ENCODE results near the gene C1QTNF9.

Gene C1QTNF9

GRCh38 chr13:24290280-24290932 is 19.0 kb upstream of the C1QTNF9 start:
- no peaks in the 10 kb centered on the region for H3K36me3 ChIP-seq (ENCODE audit: low read length)
- no peaks in the 10 kb centered on the region for H3K9me2 ChIP-seq (replicated peaks; ENCODE audit: insufficient read depth, low read length)
- H3K27ac ChIP-seq (ENCODE audit: low read depth, low read length), result no peak overlapping the region
- H3K9ac ChIP-seq (ENCODE audit: low read length), result no peak overlapping the region
- no peaks in the 10 kb centered on the region for H3F3A ChIP-seq (ENCODE audit: insufficient read depth)
- H3K79me2 ChIP-seq (ENCODE audit: insufficient read depth, low read length), result no peaks in the 10 kb centered on the region
- no peak overlapping the region for H2AFZ ChIP-seq (ENCODE audit: low read depth, low read length, severe bottlenecking)
- H3K4me3 ChIP-seq (ENCODE audit: insufficient read depth, low read length, poor library complexity, severe bottlenecking), result no peak overlapping the region
- no peaks in the 10 kb centered on the region for H3K9me3 ChIP-seq (ENCODE audit: insufficient read depth, low read length)
- no peaks in the 10 kb centered on the region for H3K27me3 ChIP-seq (ENCODE audit: low read length)
- no peak for TF ChIP-seq CTCF (IDR thresholded peaks at IDR 0.05; ENCODE audit: insufficient read depth, low read length, poor library complexity, severe bottlenecking)
- no peak for TF ChIP-seq EZH2phosphoT487 (conservative IDR thresholded peaks at IDR 0.05; ENCODE audit: low read length)
- no peak overlapping the region for H3K4me2 ChIP-seq (ENCODE audit: low read depth, low read length, poor library complexity, severe bottlenecking)
- no peaks in the 10 kb centered on the region for H4K20me1 ChIP-seq (ENCODE audit: low read depth, low read length)

GRCh38 chr13:24292481-24292880 is 16.9 kb upstream of the C1QTNF9 start:
- H4K20me1 ChIP-seq (ENCODE audit: low read depth, low read length), result no peaks in the 10 kb centered on the region
- no peaks in the 10 kb centered on the region for H3K36me3 ChIP-seq (ENCODE audit: low read length)
- no peaks in the 10 kb centered on the region for H3F3A ChIP-seq (ENCODE audit: insufficient read depth)
- H3K9me3 ChIP-seq (ENCODE audit: insufficient read depth, low read length), result no peaks in the 10 kb centered on the region
- H3K4me2 ChIP-seq (ENCODE audit: low read depth, low read length, poor library complexity, severe bottlenecking), result no peak overlapping the region
- H2AFZ ChIP-seq (ENCODE audit: low read depth, low read length, severe bottlenecking), result no peak overlapping the region
- no peaks in the 10 kb centered on the region for H3K9me2 ChIP-seq (replicated peaks; ENCODE audit: insufficient read depth, low read length)
- H3K9ac ChIP-seq (ENCODE audit: low read length), result no peak overlapping the region
- no peak overlapping the region for H3K4me3 ChIP-seq (ENCODE audit: insufficient read depth, low read length, poor library complexity, severe bottlenecking)
- H3K27me3 ChIP-seq (ENCODE audit: low read length), result no peaks in the 10 kb centered on the region
- no peak for TF ChIP-seq EZH2phosphoT487 (conservative IDR thresholded peaks at IDR 0.05; ENCODE audit: low read length)
- TF ChIP-seq CTCF (IDR thresholded peaks at IDR 0.05; ENCODE audit: insufficient read depth, low read length, poor library complexity, severe bottlenecking), result no peak
- no peak overlapping the region for H3K27ac ChIP-seq (ENCODE audit: low read depth, low read length)
- H3K79me2 ChIP-seq (ENCODE audit: insufficient read depth, low read length), result no peaks in the 10 kb centered on the region

GRCh38 chr13:24293746-24294145 is 15.6 kb upstream of the C1QTNF9 start:
- Histone ChIP-seq H2AFZ (ENCODE audit: low read depth, low read length, severe bottlenecking) (no peak overlapping the region), H3K79me2 (ENCODE audit: insufficient read depth, low read length) (no peaks in the 10 kb centered on the region), H3F3A (ENCODE audit: insufficient read depth) (no peaks in the 10 kb centered on the region), H4K20me1 (ENCODE audit: low read depth, low read length) (no peaks in the 10 kb centered on the region), H3K27ac (ENCODE audit: low read depth, low read length) (no peak overlapping the region), H3K36me3 (ENCODE audit: low read length) (no peaks in the 10 kb centered on the region), H3K4me2 (ENCODE audit: low read depth, low read length, poor library complexity, severe bottlenecking) (no peak overlapping the region), H3K9me2 (replicated peaks; ENCODE audit: insufficient read depth, low read length) (no peaks in the 10 kb centered on the region), H3K27me3 (ENCODE audit: low read length) (no peaks in the 10 kb centered on the region), H3K9ac (ENCODE audit: low read length) (no peak overlapping the region), H3K9me3 (ENCODE audit: insufficient read depth, low read length) (no peaks in the 10 kb centered on the region), H3K4me3 (ENCODE audit: insufficient read depth, low read length, poor library complexity, severe bottlenecking) (no peak overlapping the region)
- TF ChIP-seq EZH2phosphoT487 (conservative IDR thresholded peaks at IDR 0.05; ENCODE audit: low read length) (no peak), CTCF (IDR thresholded peaks at IDR 0.05; ENCODE audit: insufficient read depth, low read length, poor library complexity, severe bottlenecking) (no peak)
